Activated CD8-positive, alpha-beta memory T cell treated with anti-CD3 and anti-CD28 coated beads for 4 hours (primary cell): ENCODE results near the gene LZTR1.
"Not testable (repeated sequence)": the region's sequence is repeated elsewhere in the genome, so short reads cannot be mapped to it uniquely, and the experiment has no call there.

Experiments
- DNase-seq, 2 donors: peaks; one replicate each; pipeline ENCODE4 v3.0.0-alpha.2; 2020; ENCODE audit warnings: low read depth in 2 of 2

Gene LZTR1

DNA sequence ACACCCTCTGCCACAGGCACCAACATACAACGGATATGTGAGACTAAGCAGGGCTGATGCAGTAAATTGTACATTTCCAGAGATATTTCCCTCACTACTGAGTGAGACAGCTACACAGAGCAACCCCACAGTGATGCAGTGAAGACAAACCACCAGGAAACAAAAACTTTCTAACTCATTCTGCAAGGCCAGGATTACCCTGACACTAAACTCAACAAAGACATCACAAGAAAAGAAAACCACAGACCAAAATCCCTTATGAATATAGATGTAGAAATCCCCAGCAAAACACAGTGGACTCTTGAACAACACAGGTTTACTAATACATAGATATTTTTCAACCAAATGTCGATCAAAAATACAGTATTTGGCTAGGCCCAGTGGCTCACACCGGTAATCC is 51.8 kb downstream of the LZTR1 start:
- no peak for DNase-seq

DNA sequence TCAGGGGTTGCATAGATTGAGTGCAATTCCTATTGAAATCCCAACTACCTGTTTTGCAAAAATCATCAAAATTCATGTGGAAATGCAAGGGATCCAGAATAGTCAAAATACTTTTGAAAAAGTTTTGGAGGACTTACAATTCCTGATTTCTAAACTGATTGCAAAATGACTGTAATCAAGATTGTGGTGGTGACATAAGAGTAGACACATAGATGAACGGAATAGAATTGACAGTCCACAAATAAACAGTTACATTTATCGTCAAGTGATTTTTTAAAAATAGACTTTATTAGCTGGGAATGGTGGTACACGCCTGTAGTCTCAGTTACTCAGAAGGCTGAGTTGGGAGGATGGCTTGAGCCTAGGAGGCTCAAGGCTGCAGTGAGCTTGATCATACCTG is 52.9 kb downstream of the LZTR1 start:
- no peak for DNase-seq

DNA sequence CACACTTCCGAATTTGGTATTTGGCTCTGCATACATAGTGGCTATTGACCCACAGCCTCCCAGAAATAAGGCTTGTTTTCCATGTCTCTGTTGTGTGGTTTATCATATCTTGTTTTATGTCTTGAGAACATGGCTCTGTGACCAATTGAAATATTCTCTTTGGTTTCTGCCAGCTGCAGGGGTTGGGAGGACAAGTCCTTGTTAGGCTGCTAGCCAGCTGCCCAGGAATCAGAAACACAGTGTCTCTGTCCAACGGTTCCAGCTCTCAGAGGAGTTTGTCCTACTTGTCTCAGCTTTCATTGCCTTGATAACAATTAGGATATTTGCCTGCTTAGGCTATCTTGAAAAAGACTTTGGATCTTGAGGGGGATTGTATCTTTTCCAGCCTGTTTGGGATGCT is 56.3 kb downstream of the LZTR1 start:
- no peak for DNase-seq

DNA sequence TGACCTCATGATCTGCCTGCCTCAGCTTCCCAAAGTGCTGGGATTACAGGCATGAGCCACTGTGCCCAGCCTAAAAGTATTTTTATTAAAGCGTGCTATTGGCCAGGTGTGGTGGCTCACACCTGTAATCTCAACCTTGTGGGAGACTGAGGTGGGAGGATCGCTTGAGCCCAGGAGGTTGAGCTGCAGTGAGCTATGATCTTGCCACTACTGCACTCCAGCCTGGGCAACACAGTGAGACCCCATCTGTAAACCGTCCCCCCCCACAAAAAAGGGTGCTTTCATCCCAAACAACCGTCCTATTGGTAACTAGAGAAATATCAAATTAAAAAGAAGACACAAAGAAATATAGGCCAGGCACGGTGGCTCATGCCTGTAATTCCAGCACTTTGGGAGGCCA is 57.1 kb downstream of the LZTR1 start:
- DNase-seq: not testable (repeated sequence)

DNA sequence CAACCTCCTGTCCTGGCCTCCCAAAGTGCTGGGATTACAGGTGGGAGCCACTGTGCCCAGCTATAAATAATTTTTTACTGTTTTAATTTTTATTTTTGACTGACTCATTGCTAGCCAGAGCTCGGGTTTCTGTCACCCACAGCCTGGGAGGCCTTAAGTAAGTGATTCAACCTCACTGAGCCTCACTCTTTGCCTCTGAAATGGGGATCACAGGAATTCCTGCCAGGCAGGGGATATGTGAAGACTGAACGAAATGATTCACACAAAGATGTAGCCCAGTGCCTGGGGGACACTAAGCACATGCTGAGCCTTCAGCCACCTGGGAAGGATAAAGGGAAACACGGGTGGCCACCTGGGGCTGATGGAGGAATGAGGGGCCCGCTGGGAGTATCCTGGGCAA is 59.8 kb downstream of the LZTR1 start:
- no peak for DNase-seq

DNA sequence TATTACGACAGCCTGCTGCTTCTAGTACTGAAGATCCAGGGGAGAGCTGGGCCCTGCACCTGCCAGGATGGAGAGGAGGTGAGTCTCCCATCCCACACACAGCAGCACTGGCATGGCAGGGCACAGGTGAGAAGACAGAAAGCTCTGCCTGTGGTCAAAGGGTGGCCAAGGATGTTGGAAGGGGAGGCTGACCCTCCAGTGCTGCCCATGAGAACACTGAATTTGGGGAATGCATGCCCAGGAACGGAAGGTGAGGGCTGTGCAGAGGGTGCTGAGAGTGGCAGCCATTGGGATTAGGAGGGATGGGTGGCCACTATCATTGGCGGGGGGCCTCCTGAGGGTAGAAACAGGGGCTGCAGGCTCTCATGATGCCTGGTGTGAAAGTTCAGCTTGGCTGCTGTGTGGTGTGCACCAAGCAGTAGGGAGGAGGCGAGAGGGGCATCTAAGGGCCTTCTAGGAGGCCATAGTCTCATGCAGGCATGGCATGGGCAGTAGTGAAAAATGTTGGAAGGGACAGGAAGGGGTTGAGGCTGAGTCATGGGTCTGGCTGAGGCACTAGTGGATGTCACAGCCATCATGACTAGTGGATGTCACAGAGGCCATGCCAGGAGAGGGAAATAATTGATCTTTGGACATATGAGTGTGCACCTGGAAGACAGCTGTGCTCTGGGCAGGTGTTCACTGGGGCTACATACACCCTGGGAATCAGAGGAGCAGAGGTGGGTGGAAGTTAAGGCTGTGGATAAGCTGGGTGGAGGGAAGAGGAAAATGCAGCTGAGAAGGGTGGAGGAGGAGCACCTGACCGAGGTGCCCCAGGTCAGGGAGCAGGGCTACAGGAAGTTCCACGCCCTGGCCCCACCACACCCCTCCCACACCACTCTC is 61.1 kb downstream of the LZTR1 start:
- no peak for DNase-seq

DNA sequence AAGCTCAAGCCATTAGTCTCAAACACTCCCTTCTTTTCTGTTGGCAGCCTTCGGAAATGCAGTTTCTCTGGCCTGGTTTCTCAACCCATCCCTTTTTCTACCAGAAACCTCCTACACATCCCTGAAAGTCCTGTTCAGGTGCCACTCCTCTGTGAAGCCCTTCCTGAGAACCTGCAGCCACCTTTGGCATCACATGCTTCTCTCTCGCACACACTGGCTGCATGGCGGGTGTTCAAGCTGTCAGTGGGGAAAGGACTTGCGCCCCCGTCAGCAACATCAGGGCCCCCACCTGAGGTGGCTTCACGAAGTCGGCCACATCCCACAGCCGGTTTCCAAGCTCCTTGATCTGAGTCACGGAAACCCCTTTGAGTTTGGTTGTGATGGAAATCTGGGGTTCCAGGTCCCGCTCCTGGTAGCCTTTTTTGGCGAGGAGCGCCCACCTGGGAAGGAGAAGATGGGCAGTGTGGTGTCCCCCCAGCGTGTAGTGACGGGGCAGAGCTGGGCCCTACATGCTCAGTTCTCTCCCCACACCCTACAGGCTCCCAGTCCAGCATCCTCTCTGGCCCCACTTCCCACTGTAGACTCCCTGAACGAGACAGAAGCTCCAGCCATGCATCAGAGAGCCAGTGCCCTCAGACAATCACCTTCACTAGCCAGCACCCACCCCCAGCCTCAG is 61.9 kb downstream of the LZTR1 start:
- no peak for DNase-seq

DNA sequence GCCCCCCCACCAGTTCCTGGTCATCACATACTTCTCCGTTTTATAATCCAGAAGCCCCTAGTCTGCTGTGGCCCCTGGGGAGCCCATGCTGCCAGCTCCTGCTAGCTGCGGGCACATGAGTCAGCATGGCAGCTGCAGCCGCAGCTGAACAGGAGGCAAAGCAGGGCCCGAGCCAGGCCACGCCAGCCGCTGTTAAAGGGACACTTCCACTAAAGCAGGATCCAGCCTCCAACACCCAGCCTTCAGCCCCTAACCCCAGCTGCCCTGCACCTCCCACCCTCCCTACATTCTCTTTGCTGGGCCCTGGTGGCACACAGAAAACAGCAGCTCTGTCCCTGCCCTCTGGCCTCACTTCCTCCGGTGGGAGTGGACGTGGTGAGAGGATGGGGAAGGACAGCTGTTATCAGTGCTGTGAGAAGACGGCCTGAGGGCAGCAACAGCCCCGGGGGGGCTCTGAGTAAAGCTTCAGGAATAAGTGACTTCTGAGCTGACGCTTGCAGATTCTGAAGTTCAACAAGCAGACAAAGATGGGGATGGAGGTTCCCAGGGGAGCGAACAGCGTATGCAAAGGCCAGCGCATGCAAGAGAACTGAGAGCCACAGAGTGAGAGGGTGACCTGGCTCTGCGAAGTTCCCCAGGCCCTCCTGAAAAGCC is 63.0 kb downstream of the LZTR1 start:
- DNase-seq: no peak

DNA sequence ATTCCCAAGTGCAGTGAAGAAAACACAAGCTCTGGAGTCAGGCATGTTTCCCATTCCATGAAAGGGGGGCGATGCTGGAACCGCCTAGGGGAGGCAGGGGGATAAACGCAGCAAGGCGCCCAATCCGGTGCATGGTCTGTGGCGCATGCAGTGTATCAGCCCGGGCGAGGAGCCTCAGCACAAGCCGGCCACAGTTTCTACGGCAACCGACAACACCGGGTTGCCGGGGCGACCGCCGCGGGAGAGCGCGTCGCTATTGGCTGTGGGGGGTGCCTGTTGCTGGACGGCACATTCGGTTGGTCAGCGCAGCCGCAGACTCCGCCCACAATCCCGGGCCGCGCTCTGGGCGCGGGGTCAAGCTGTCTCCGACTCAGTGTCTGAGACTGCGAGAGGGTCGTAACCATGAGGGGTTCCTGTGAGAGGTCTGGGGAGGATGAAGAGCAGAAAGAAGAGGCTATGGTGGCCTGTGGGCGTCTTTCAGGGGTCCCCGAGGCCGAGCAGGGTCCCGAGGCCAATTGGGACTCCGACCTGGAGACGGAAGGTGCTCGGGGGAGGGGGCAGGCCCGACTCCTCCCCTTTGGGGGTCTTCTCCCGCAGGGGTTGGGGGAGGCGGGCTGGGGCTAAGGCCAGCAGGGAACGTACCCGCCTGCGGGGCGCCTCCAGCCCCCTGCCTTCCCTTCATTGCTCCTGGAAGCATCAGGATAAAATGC is 63.6 kb downstream of the LZTR1 start, which contains the start of gene LRRC74B:
Gene LRRC74B (plus strand): TSS at position 362 of the 710 bp plus-strand sequence. CDS start 41 bp downstream, at position 403.
- DNase-seq: peak; percentile 28 to 33

DNA sequence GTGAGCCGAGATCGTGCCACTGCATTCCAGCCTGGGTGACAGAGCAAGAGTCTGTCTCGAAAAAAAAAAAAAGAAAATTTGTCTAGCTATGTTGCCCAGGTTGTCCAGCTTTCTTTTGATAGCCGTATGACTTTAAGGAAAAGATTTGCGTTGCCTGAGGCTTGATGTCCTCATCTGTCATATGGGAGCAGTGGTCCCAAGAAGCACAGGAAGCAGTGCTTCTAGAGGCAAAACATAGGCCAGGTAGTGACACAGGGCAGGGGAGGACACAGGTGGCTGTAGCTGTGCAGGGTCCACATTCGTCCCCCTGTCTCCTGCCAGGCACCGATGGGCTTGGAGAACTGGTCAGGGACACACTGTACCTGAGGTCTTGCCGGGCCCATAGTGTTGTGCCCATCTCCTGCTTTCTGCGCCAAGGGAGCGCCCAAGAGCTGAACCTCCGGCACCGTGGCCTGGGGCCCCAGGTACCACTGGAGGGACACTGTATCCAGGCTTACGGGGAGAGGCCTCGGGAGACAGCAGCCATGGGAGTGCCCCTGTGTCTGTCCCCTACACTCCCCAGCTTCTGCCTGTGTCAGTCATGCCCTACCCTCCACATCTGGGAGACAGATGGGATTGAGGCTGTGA is 65.1 kb downstream of the LZTR1 start:
- DNase-seq: no peak

DNA sequence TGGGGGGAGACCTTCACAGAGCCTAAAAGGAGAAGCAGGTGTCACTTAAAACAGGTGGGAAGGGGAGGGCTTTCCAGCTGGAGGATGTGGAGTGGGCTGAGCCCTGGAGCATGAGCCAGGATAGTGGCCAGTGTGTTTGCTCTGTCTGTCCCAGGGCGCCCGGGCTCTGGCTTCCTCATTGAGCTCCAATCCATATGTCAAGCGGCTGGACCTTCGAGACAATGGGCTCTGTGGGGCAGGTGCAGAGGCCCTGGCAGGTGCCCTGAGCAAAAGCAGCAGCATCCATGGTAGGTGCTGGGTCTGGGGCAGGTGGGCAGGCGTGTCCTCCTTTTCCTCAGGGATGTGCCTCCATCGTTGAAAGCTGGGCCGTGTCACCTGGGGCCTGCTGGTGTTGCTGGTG is 65.6 kb downstream of the LZTR1 start:
- DNase-seq: no peak

DNA sequence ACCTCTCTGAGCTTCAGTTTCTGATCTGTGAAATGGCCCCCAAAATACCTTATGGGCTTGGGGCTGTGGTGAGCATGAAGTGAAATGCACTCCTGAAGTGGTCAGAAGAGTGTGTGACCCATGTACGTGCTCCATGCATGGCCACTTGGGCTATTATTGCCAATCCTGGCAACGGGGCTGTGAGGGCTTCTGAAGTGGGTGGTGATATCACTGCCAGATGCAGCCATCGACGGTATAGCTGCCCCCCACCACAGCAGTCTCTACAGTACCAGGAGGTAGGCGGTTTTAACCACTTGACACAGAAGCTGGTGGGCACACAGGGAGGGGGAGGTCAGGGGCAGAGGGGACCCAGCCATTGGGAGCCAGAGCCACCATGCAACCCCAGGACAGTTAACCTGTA is 66.4 kb downstream of the LZTR1 start:
- not testable (repeated sequence) for DNase-seq
